ENCODE measurements around the gene ZNF567.

The ZNF567 gene

DNA sequence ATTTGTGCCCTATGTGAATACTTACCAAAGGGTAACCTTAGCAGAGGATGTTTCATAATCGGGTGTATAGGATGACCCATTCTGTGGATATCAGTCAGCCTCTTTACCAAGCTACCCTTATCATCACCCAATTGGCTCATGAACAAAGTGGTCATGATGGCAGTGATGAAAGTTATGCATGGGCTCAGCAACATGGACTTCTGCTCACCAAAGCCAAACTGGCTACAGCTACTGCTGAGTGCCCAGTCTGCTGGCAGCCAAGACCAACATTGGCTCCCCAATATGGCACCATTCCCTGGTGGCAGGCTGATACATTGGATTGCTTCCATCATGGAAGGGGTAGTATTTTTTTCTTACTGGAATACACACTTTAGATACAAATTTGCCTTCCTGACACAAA lies 15.0 kb upstream of the ZNF567 start:
- Histone ChIP-seq H3K27me3 (ENCODE audit: insufficient read depth, low read length, poor library complexity, severe bottlenecking) (no peaks in the 10 kb centered on the region), H3K79me2 (ENCODE audit: insufficient read depth, low read length) (peaks cover 32% of the 10 kb centered on the region), H3K4me1 (ENCODE audit: insufficient read depth, low read length, poor library complexity, severe bottlenecking) (peaks cover 18% of the 10 kb centered on the region), H3F3A (ENCODE audit: low read depth) (no peaks in the 10 kb centered on the region), H3K36me3 (ENCODE audit: insufficient read depth, low read length) (no peaks in the 10 kb centered on the region), H2AFZ (ENCODE audit: low read length) (no peak overlapping the region), H3K9ac (ENCODE audit: low read depth, low read length, poor library complexity, severe bottlenecking) (no peak overlapping the region), H3K9me3 (ENCODE audit: insufficient read depth, low read depth, low read length) (no peaks in the 10 kb centered on the region; the same call in 1 of the 2 replicates), H3K4me2 (ENCODE audit: low read depth, low read length, poor library complexity, severe bottlenecking) (no peak overlapping the region), H4K20me1 (ENCODE audit: insufficient read depth, low read length, poor library complexity, severe bottlenecking) (peaks cover 5% of the 10 kb centered on the region), H3K9me2 (replicated peaks; ENCODE audit: low read depth, low read length) (no peaks in the 10 kb centered on the region), H3K4me3 (ENCODE audit: low read length, poor library complexity, severe bottlenecking) (no peak overlapping the region)
- TF ChIP-seq, protein P1, sequence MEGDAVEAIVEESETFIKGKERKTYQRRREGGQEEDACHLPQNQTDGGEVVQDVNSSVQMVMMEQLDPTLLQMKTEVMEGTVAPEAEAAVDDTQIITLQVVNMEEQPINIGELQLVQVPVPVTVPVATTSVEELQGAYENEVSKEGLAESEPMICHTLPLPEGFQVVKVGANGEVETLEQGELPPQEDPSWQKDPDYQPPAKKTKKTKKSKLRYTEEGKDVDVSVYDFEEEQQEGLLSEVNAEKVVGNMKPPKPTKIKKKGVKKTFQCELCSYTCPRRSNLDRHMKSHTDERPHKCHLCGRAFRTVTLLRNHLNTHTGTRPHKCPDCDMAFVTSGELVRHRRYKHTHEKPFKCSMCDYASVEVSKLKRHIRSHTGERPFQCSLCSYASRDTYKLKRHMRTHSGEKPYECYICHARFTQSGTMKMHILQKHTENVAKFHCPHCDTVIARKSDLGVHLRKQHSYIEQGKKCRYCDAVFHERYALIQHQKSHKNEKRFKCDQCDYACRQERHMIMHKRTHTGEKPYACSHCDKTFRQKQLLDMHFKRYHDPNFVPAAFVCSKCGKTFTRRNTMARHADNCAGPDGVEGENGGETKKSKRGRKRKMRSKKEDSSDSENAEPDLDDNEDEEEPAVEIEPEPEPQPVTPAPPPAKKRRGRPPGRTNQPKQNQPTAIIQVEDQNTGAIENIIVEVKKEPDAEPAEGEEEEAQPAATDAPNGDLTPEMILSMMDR (conservative IDR thresholded peaks at IDR 0.05; ENCODE audit: low read length) = no peak
- TF ChIP-seq EZH2phosphoT487 (IDR thresholded peaks at IDR 0.05; ENCODE audit: borderline replicate concordance) = no peak

DNA sequence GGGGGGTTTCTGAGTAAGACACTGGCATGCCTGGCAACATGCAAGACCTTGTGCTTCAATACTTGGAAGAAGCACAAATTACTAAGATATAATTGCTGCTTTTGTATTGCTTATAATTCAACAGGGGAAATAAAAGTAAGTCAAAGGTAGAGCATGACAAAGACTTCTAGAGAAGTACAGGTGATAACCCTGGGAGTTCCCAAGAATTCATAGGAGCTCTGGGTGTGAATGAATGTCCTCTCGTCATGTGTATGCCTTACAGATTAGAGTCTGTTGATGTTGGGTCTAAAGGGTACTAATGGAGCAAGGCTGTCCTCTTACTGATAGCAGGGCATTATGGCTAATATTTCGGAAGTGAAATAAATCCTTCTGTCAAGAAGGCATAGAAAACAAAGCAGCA lies 13.2 kb upstream of the ZNF567 start:
- Histone ChIP-seq H2AFZ (ENCODE audit: low read length) (no peak overlapping the region), H3K4me3 (ENCODE audit: low read length, poor library complexity, severe bottlenecking) (no peak overlapping the region), H3K9ac (ENCODE audit: low read depth, low read length, poor library complexity, severe bottlenecking) (no peak overlapping the region), H3K79me2 (ENCODE audit: insufficient read depth, low read length) (peaks cover 16% of the 10 kb centered on the region), H3K4me1 (ENCODE audit: insufficient read depth, low read length, poor library complexity, severe bottlenecking) (peaks cover 4% of the 10 kb centered on the region), H3K27me3 (ENCODE audit: insufficient read depth, low read length, poor library complexity, severe bottlenecking) (no peaks in the 10 kb centered on the region), H3K4me2 (ENCODE audit: low read depth, low read length, poor library complexity, severe bottlenecking) (no peak overlapping the region), H3K9me2 (replicated peaks; ENCODE audit: low read depth, low read length) (no peaks in the 10 kb centered on the region), H4K20me1 (ENCODE audit: insufficient read depth, low read length, poor library complexity, severe bottlenecking) (no peaks in the 10 kb centered on the region), H3K36me3 (ENCODE audit: insufficient read depth, low read length) (peaks cover 7% of the 10 kb centered on the region; the same call in 1 of the 2 replicates), H3F3A (ENCODE audit: low read depth) (no peaks in the 10 kb centered on the region), H3K9me3 (ENCODE audit: insufficient read depth, low read depth, low read length) (no peaks in the 10 kb centered on the region; the same call in 1 of the 2 replicates)
- TF ChIP-seq EZH2phosphoT487 (IDR thresholded peaks at IDR 0.05; ENCODE audit: borderline replicate concordance) = no peak
- TF ChIP-seq, protein P1 (conservative IDR thresholded peaks at IDR 0.05; ENCODE audit: low read length) = no peak

DNA sequence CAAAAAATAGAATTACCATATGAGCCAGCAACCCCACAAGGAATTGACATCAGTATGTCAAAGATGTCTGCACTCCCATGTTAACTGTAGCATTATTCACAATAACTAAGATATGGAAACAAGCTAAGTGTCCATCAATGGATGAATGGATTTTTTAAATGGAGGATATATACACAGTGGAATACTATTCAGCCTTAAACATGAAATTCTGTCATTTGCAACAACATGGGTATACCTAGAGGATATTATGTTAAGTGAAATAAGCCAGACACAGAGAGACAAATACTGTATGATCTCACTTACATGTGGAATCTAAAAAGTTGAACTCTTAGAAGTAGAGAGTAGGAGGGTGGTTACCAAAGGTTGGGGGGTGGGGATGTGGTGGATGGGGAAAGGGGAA lies 8.0 kb upstream of the ZNF567 start:
- no peak for TF ChIP-seq EZH2phosphoT487 (IDR thresholded peaks at IDR 0.05; ENCODE audit: borderline replicate concordance)
- TF ChIP-seq, protein P1 (conservative IDR thresholded peaks at IDR 0.05; ENCODE audit: low read length) = no peak
- no peak overlapping the region for H3K4me3 ChIP-seq (ENCODE audit: low read length, poor library complexity, severe bottlenecking)
- no peaks in the 10 kb centered on the region for H3K9me2 ChIP-seq (replicated peaks; ENCODE audit: low read depth, low read length)
- H3K9ac ChIP-seq (ENCODE audit: low read depth, low read length, poor library complexity, severe bottlenecking) = no peak overlapping the region
- H2AFZ ChIP-seq (ENCODE audit: low read length) = no peak overlapping the region
- H3K27me3 ChIP-seq (ENCODE audit: insufficient read depth, low read length, poor library complexity, severe bottlenecking) = no peaks in the 10 kb centered on the region
- no peaks in the 10 kb centered on the region; the same call in 1 of the 2 replicates for H3K9me3 ChIP-seq (ENCODE audit: insufficient read depth, low read depth, low read length)
- peaks cover 10% of the 10 kb centered on the region; the same call in 1 of the 2 replicates for H3K36me3 ChIP-seq (ENCODE audit: insufficient read depth, low read length)
- H3K4me2 ChIP-seq (ENCODE audit: low read depth, low read length, poor library complexity, severe bottlenecking) = no peak overlapping the region
- H4K20me1 ChIP-seq (ENCODE audit: insufficient read depth, low read length, poor library complexity, severe bottlenecking) = no peaks in the 10 kb centered on the region
- no peaks in the 10 kb centered on the region for H3F3A ChIP-seq (ENCODE audit: low read depth)
- 0 out of 2 replicates have a peak, but pooled peaks cover under 1% of the 10 kb centered on the region for H3K79me2 ChIP-seq (ENCODE audit: insufficient read depth, low read length)
- H3K4me1 ChIP-seq (ENCODE audit: insufficient read depth, low read length, poor library complexity, severe bottlenecking) = no peaks in the 10 kb centered on the region

Measured in Loucy (cell line).